H1 (cell line): ENCODE data around the gene EDA. TPM values are rescaled to one million over a fixed set of nuclear protein-coding genes. Genes with fewer than 3 reads are reported as not detected.

Experiments
- CTCF ChIA-PET: fragments of 300-600 bp; sonication (Branson Sonifier 250); formaldehyde crosslinking; loops from one replicate; lab custom pipeline; 2021; ENCODE audit not compliant: partially characterized antibody; lab: Charles Lee
- POLR2A ChIA-PET: fragments of 300-600 bp; sonication (Branson Sonifier 250); formaldehyde crosslinking; loops from one replicate; lab custom pipeline; 2021; ENCODE audit warnings: inconsistent platforms; ENCODE audit not compliant: partially characterized antibody; lab: Charles Lee
- DNase-seq, 2 experiments: peaks; one replicate each; pipeline versions ENCODE4 v3.0.0 to v3.0.0-alpha.2; 2010 to 2022; ENCODE audit warnings: low spot score in 2 of 2, low read depth in 1 of 2, mixed read lengths in 1 of 2
- FAIRE-seq: peaks from 2 replicates; lab custom pipeline; 2011; peaks lifted over from hg19 to GRCh38; lab: Jason Lieb, UNC
- H2AFZ ChIP-seq: 2 replicates; pipeline ENCODE4 v1.8.1; 2012; ENCODE audit warnings: low read length, inconsistent platforms
- H2AK5ac ChIP-seq: 2 replicates; pipeline ENCODE4 v1.6.1; 2013; ENCODE audit warnings: low read depth, low read length
- H2BK120ac ChIP-seq: replicated peaks from 2 replicates; pipeline ENCODE3; 2013; ENCODE audit warnings: low read depth, low read length, inconsistent platforms
- H2BK12ac ChIP-seq: 2 replicates; pipeline ENCODE4 v1.6.1; 2013; ENCODE audit warnings: low read depth, low read length
- H2BK15ac ChIP-seq: 2 replicates; pipeline ENCODE4 v1.6.1; 2013; ENCODE audit warnings: low read length
- H2BK20ac ChIP-seq: 2 replicates; pipeline ENCODE4 v1.6.1; 2013; ENCODE audit warnings: low read length
- H2BK5ac ChIP-seq: 2 replicates; pipeline ENCODE4 v1.6.1; 2013; ENCODE audit warnings: low read depth, low read length
- H3K14ac ChIP-seq: 2 replicates; pipeline ENCODE4 v1.6.1; 2013; ENCODE audit warnings: inconsistent platforms; ENCODE audit not compliant: insufficient read length
- H3K18ac ChIP-seq: 2 replicates; pipeline ENCODE4 v1.6.1; 2013; ENCODE audit warnings: low read length; ENCODE audit errors: extremely low read depth
- H3K23ac ChIP-seq: 2 replicates; pipeline ENCODE4 v1.6.1; 2013; ENCODE audit warnings: inconsistent platforms; ENCODE audit not compliant: insufficient read length
- H3K23me2 ChIP-seq: 2 replicates; pipeline ENCODE4 v1.6.1; 2013; ENCODE audit warnings: low read depth, low read length
- H3K27ac ChIP-seq: 2 replicates; pipeline ENCODE4 v1.6.1; 2011; ENCODE audit warnings: low read depth, low read length, inconsistent platforms
- H3K27me3 ChIP-seq, 4 experiments: replicated peaks in 1 of 4; 1 replicate in 1 of 4; 2 replicates in 3 of 4; pipeline versions ENCODE4 v1.6.1 to v1.8.1; 2011 to 2013; ENCODE audit warnings: low read length in 3 of 4, mild to moderate bottlenecking in 3 of 4, inconsistent platforms in 2 of 4, mixed read lengths in 2 of 4, moderate library complexity in 1 of 4; ENCODE audit not compliant: control insufficient read depth in 3 of 4, insufficient read depth in 3 of 4; ENCODE audit errors: extremely low read depth in 1 of 4
- H3K36me3 ChIP-seq, 4 experiments: 2 replicates each; pipeline versions ENCODE4 v1.6.1 to v1.8.1; 2011 to 2013; ENCODE audit warnings: mild to moderate bottlenecking in 4 of 4, low read length in 3 of 4, moderate library complexity in 2 of 4, control low read depth in 1 of 4, inconsistent platforms in 1 of 4; ENCODE audit not compliant: insufficient read depth in 4 of 4, control insufficient read depth in 2 of 4
- H3K4ac ChIP-seq: replicated peaks from 2 replicates; pipeline ENCODE3; 2013; ENCODE audit warnings: low read length, low read depth, mixed read lengths, inconsistent platforms; ENCODE audit not compliant: insufficient read length
- H3K4me1 ChIP-seq, 4 experiments: replicated peaks in 1 of 4; 1 replicate in 1 of 4; 2 replicates in 3 of 4; pipeline versions ENCODE4 v1.6.1 to v1.8.1; 2011 to 2013; ENCODE audit warnings: low read length in 3 of 4, inconsistent platforms in 2 of 4, mixed read lengths in 1 of 4; ENCODE audit not compliant: insufficient read depth in 4 of 4, control insufficient read depth in 3 of 4
- H3K4me2 ChIP-seq, 2 experiments: 2 replicates each; pipeline versions ENCODE4 v1.6.1 to v1.8.1; 2011 to 2013; ENCODE audit warnings: low read depth in 2 of 2, low read length in 2 of 2, control low read depth in 1 of 2, inconsistent platforms in 1 of 2, mild to moderate bottlenecking in 1 of 2; ENCODE audit not compliant: insufficient read depth in 1 of 2
- H3K4me3 ChIP-seq, 4 experiments: fragments of 200-600, 300-600 bp in 1 of 4; sonication (generic), shearing (Covaris generic), sonication (Bioruptor Twin) in 1 of 4; 2 replicates each; pipeline versions ENCODE4 v1.5.1 to v1.8.1; 2011 to 2016; ENCODE audit warnings: low read length in 4 of 4, low read depth in 3 of 4, control low read depth in 2 of 4, inconsistent platforms in 2 of 4, mild to moderate bottlenecking in 2 of 4, mixed read lengths in 1 of 4, moderate library complexity in 1 of 4; ENCODE audit not compliant: insufficient read depth in 2 of 4; ENCODE audit errors: extremely low read depth in 1 of 4
- H3K56ac ChIP-seq: replicated peaks from 2 replicates; pipeline ENCODE3; 2013; ENCODE audit warnings: low read depth, mild to moderate bottlenecking, mixed read lengths, low read length, inconsistent platforms; ENCODE audit not compliant: insufficient read length
- H3K79me1 ChIP-seq: 2 replicates; pipeline ENCODE4 v1.6.1; 2013; ENCODE audit warnings: low read depth, low read length, control low read depth
- H3K79me2 ChIP-seq, 2 experiments: 2 replicates each; pipeline versions ENCODE4 v1.6.1 to v1.8.1; 2012 to 2013; ENCODE audit warnings: low read length in 2 of 2, mild to moderate bottlenecking in 2 of 2, inconsistent platforms in 1 of 2; ENCODE audit not compliant: insufficient read depth in 2 of 2, control insufficient read depth in 1 of 2
- H3K9ac ChIP-seq, 4 experiments: replicated peaks in 1 of 4; 1 replicate in 1 of 4; 2 replicates in 3 of 4; pipeline versions ENCODE4 v1.6.1 to v1.8.1; 2011 to 2013; ENCODE audit warnings: low read depth in 3 of 4, low read length in 3 of 4, control low read depth in 2 of 4, mild to moderate bottlenecking in 2 of 4, moderate library complexity in 2 of 4, inconsistent platforms in 1 of 4; ENCODE audit errors: extremely low read depth in 1 of 4
- H3K9me3 ChIP-seq, 2 experiments: 2 replicates each; pipeline versions ENCODE4 v1.6.1 to v1.8.1; 2012 to 2013; ENCODE audit warnings: mild to moderate bottlenecking in 2 of 2, moderate library complexity in 2 of 2, control low read depth in 1 of 2, inconsistent platforms in 1 of 2, low read depth in 1 of 2, low read length in 1 of 2, mixed read lengths in 1 of 2; ENCODE audit not compliant: insufficient read depth in 2 of 2
- H4K20me1 ChIP-seq, 2 experiments: replicated peaks in 1 of 2; 2 replicates each; pipeline versions ENCODE3 to v1.8.1; 2011 to 2013; ENCODE audit warnings: inconsistent platforms in 2 of 2, low read length in 2 of 2, mild to moderate bottlenecking in 1 of 2; ENCODE audit not compliant: insufficient read depth in 2 of 2, control insufficient read depth in 1 of 2
- H4K5ac ChIP-seq: 2 replicates; pipeline ENCODE4 v1.6.1; 2013; ENCODE audit warnings: low read length, low read depth, mixed read lengths, inconsistent platforms; ENCODE audit not compliant: insufficient read length
- H4K8ac ChIP-seq: 2 replicates; pipeline ENCODE4 v1.8.0; 2013; ENCODE audit warnings: mild to moderate bottlenecking, moderate library complexity, low read length, inconsistent platforms; ENCODE audit not compliant: insufficient read depth; ENCODE audit errors: extremely low read depth
- H4K91ac ChIP-seq: replicated peaks from 2 replicates; pipeline ENCODE3; 2013; ENCODE audit warnings: low read length, mixed read lengths, inconsistent platforms; ENCODE audit not compliant: insufficient read length
- ATF3 ChIP-seq: IDR thresholded peaks from 2 replicates; pipeline ENCODE4 v1.6.1; 2011; ENCODE audit warnings: low read depth, mild to moderate bottlenecking, low read length; ENCODE audit not compliant: insufficient read depth
- CTBP2 ChIP-seq: IDR thresholded peaks from 2 replicates; pipeline ENCODE4 v1.7.0; 2011; ENCODE audit warnings: borderline replicate concordance, mild to moderate bottlenecking, moderate library complexity, mixed read lengths, low read length; ENCODE audit not compliant: insufficient read depth, insufficient read length
- EZH2 ChIP-seq: fragments of 200-600 bp; sonication (generic); IDR thresholded peaks from 2 replicates; pipeline ENCODE4 v1.7.1; 2012; ENCODE audit warnings: low read depth, mild to moderate bottlenecking, moderate library complexity, low read length, inconsistent platforms; ENCODE audit not compliant: severe bottlenecking
- HDAC6 ChIP-seq: IDR thresholded peaks from one replicate; pipeline ENCODE4 v1.7.1; 2012; ENCODE audit warnings: low read depth, mild to moderate bottlenecking, inconsistent platforms, low read length, moderate library complexity
- JUND ChIP-seq: IDR thresholded peaks from 2 replicates; pipeline ENCODE4 v1.6.1; 2011; ENCODE audit warnings: mild to moderate bottlenecking, improper control_type of control experiment, low read length
- KDM5A ChIP-seq: fragments of 200-600 bp; IDR thresholded peaks from 2 replicates; pipeline ENCODE4 v1.7.1; 2012; ENCODE audit warnings: mild to moderate bottlenecking, low read length, inconsistent platforms, mixed read lengths
- POU5F1 ChIP-seq: IDR thresholded peaks from 2 replicates; pipeline ENCODE4 v1.6.1; 2011; ENCODE audit warnings: low read depth, mild to moderate bottlenecking, low read length, moderate library complexity
- RAD21 ChIP-seq, 2 experiments: IDR thresholded peaks in 1 of 2; conservative IDR thresholded peaks in 1 of 2; 2 replicates each; pipeline ENCODE4 v1.6.1; 2011; ENCODE audit warnings: low read depth in 2 of 2, low read length in 2 of 2, improper control_type of control experiment in 1 of 2, inconsistent platforms in 1 of 2, mild to moderate bottlenecking in 1 of 2, moderate library complexity in 1 of 2
- SP1 ChIP-seq: IDR thresholded peaks from 2 replicates; pipeline ENCODE4 v1.6.1; 2011; ENCODE audit warnings: low read depth, low read length
- TCF12 ChIP-seq: IDR thresholded peaks from 2 replicates; pipeline ENCODE4 v1.6.1; 2011; ENCODE audit warnings: low read depth, mild to moderate bottlenecking, low read length
- polyA plus RNA-seq, 7 experiments: library from polyadenylated mRNA; depleted of rRNA in 3 of 7; stranded (reverse) in 5 of 7; unstranded in 2 of 7; fragments of >200 nt in 5 of 7; fragments of 200-250 nt in 2 of 7; gene quantifications; 1 replicate in 5 of 7; 2 replicates in 1 of 7; 4 replicates in 1 of 7; pipeline versions ENCODE4 v1.2.1 to v1.2.3, GENCODE V29; 2011 to 2013; ENCODE audit warnings: missing spikeins in 2 of 7, mixed read lengths in 2 of 7
- total RNA-seq: library from RNA; stranded (reverse); fragmentation: NEBNext Ultra II Directional; extraction: Animal tissue kit (Norgen Biotek cat#: 25700); gene quantifications from 2 replicates; pipeline ENCODE4 v1.2.1, GENCODE V29; 2021

The EDA gene
- total and polyA plus RNA-seq, 2 of the 8 experiments (the other 6 are each of a cell fraction or from before 2014, with no cell fraction given), result 7.5 to 10.5 TPM

GRCh38 chrX:69674891-69675290 is 59.0 kb downstream of the EDA start:
- no peak overlapping the region for H3K18ac ChIP-seq
- no peak overlapping the region for H4K5ac ChIP-seq
- CTCF ChIA-PET, result no interaction called here

More at GRCh38 chrX:69674891-69675290, 59.0 kb downstream of the EDA start:
- H2BK15ac ChIP-seq, result no peak overlapping the region
- no peak overlapping the region for H3K14ac ChIP-seq
- H2BK5ac ChIP-seq, result no peak overlapping the region
- H3K23ac ChIP-seq, result no peak overlapping the region
- TF ChIP-seq TCF12 (no peak), CTBP2 (no peak), RAD21 (IDR thresholded peaks at IDR 0.05 in 1 of 2, conservative IDR thresholded peaks at IDR 0.05 in 1 of 2; ENCODE audit: low read depth in 2 of 2, low read length in 2 of 2) (no peak), HDAC6 (no peak), JUND (no peak), POU5F1 (no peak), SP1 (no peak), ATF3 (no peak), EZH2 (no peak), KDM5A (no peak)
- no peak overlapping the region for H3K4me3 ChIP-seq
- H3K4me2 ChIP-seq, result no peak overlapping the region
- H3K27me3 ChIP-seq, result no peaks in the 10 kb centered on the region
- no peak overlapping the region for H2BK20ac ChIP-seq
- no peak overlapping the region for H3K27ac ChIP-seq
- H3K4ac ChIP-seq, result no peak overlapping the region
- H2BK120ac ChIP-seq, result no peak overlapping the region
- H3K9ac ChIP-seq, result no peak overlapping the region
- POLR2A ChIA-PET, result no interaction called here
- no peaks in the 10 kb centered on the region for H3K23me2 ChIP-seq
- H3K4me1 ChIP-seq, result no peaks in the 10 kb centered on the region
- H3K36me3 ChIP-seq, result no peaks in the 10 kb centered on the region; a peak in 1 of 8 replicates
- no peak overlapping the region; the same call in 1 of the 2 replicates for H4K8ac ChIP-seq
- H2AFZ ChIP-seq, result no peak overlapping the region
- FAIRE-seq (no peak), DNase-seq (no peak)
- peaks cover 0 to 5% of the 10 kb centered on the region in 2 experiments; a peak in 1 of 4 replicates for H3K9me3 ChIP-seq
- no peak overlapping the region for H4K91ac ChIP-seq
- H2BK12ac ChIP-seq, result no peak overlapping the region
- H3K79me1 ChIP-seq, result peaks cover 3% of the 10 kb centered on the region; the same call in 1 of the 2 replicates
- no peak overlapping the region for H2AK5ac ChIP-seq
- H4K20me1 ChIP-seq, result no peaks in the 10 kb centered on the region
- H3K56ac ChIP-seq, result no peak overlapping the region
- H3K79me2 ChIP-seq, result no peaks in the 10 kb centered on the region; a peak in 1 of 4 replicates
